GM18870 (cell line): Measurements from ENCODE around the gene AURKAIP1.
"Not testable (repeated sequence)": the region's sequence is repeated elsewhere in the genome, so short reads cannot be mapped to it uniquely, and the experiment has no call there.

Experiments used
- ATAC-seq: cut with Tn5 transposase; IDR thresholded peaks from one replicate; pipeline ENCODE4 v1.9.1; 2021; ENCODE audit warnings: moderate library complexity; ENCODE audit not compliant: unreplicated experiment

The AURKAIP1 gene

DNA sequence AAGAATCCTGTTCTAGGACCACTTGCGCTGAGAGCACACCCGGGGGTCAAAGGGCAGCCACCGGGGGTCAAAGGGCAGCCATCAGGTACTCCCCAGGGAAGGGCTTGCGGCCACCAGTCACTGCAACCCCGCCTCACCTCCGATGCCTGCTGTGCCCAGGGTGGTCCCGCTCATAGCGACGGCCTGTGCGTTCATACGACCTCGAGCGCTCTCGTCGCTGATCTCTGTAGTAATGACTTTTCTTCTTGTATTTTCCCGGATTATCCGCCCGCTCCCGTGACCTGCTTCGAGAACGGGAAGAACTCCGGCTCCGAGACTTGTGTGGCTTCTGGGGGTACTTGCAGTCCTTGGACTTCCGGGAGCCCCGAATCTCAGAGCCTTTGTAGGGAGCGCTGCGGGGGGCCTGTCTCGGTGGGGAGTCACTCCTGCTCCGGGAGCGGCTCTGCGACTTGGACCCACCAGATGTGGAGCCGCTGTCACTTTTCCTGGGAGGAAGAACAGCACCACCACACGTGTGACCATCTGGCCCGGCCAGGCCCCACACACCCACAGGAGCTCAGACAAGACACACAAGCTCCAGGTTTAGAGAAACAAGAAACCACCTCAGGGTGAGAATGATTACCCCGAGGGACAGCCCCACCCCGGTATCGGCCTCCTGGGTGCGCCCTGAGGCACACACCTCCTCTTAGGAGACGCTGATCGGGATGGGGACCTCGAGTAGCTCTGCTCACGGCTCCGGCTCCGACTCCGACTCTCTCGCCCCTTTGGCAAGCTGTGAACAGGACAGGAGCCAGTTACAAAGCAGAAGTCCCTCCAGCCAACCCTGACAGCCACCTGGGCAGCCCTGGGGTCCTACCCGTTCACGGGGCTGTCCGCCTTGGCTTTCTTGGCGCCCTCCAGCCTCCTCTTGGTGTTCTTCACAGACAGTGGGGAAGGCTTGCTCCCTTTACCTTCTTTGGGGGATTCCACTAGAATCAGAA, 12.4 kb upstream of the AURKAIP1 start:
- ATAC-seq: no peak

DNA sequence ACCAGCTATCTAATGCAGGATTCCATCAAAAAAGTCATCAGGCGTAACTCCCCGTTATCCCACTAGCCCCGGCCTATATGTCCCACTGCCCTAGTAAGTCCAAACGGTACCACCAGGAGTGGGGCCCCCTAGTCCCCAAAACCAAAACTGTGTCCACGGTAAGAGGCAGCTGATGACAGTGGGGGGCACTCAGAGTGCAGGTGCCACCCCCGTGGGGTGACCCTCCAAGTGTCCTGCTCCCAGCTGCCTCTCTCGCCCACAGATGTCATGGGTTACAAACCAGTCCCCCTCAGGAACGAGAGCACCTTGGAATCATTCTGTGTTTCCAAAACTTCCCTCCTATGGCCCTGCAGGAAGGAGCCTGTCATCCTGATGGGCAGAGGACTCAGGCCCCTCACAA, 10.9 kb upstream of the AURKAIP1 start:
- no peak for ATAC-seq

DNA sequence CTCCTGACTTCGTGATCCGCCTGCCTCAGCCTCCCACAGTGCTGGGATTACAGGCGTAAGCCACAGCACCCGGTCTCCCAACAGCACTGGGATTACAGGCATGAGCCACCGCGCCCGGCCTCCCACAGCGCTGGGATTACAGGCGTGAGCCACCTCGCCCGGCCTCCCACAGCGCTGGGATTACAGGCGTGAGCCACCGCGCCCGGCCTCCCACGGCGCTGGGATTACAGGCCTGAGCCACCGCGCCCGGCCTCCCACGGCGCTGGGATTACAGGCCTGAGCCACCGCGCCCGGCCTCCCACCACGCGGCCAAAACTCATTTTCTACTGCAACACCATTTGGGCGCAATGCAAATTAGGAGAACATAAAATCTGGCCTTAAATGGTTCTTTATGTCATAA, 10.3 kb upstream of the AURKAIP1 start:
- ATAC-seq: not testable (repeated sequence)

DNA sequence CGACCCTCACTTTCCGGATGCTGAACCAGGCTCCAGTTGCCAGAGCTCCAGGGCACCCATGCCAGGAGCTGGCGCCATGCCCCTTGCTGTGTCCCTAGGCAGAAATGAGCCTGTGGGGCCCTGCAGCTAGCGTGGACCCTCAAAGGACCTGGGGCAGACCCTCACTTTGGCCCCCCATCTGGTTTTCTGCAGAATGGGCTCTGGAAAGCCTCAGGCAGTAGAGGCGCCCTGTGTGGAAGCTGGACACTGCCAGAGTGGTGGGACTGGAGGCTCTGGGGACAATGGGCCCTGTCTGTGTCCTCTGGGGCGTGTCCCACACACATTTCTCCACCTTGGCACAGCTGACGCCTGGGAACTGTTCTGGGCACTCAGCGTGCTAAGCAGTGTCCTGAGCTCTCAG, 6.3 kb upstream of the AURKAIP1 start:
- ATAC-seq: no peak

DNA sequence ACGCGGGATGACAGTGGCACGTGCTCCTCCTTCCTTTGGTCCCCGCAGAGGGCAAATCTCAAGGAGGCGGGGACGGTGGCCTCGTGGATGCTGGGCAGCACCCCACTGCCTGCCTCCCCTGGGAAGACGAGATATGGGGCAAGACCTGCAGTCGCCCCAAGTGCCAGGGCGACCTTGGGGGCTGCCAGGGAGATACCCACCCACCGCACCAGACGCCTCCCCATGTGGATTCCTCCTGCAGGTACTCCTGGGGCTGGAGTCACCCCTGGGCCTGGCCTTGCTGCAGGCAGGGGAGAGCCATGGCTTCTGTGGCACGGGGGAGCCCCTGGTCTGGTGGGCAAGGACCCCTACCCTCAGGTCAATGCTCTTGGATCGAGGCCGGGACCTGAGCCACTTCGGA, 5.9 kb upstream of the AURKAIP1 start:
- no peak for ATAC-seq

DNA sequence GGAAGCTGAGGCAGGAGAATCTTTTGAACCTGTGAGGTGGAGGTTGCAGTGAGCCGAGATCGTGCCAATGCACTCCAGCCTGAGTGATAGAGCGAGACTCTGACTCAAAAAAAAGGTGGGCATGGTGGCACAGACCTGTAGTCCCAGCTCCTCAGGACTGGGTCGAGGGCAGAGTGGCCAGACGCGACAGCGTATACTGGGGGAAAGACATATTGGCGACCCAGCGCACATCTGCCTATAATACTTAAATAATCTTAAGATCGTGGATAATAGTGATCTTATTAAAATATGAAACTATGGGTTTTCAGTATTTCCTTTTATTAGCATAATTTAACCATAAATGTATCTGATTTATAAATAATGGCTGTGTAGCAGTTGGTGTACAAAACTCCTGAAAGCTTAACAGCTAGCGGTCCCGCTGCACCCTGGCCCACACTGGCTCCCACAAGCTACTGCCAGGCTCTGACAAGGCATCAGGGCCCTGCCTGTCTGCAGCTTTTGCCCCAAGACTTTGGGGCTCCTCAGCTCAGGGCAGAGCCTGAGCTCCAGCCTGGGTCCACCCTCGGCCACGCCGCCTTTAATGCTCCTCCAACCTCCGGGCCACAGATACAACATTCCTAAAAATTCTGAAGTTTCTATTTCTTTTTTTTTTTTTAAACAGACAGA, 2.7 kb upstream of the AURKAIP1 start:
- ATAC-seq: no peak

DNA sequence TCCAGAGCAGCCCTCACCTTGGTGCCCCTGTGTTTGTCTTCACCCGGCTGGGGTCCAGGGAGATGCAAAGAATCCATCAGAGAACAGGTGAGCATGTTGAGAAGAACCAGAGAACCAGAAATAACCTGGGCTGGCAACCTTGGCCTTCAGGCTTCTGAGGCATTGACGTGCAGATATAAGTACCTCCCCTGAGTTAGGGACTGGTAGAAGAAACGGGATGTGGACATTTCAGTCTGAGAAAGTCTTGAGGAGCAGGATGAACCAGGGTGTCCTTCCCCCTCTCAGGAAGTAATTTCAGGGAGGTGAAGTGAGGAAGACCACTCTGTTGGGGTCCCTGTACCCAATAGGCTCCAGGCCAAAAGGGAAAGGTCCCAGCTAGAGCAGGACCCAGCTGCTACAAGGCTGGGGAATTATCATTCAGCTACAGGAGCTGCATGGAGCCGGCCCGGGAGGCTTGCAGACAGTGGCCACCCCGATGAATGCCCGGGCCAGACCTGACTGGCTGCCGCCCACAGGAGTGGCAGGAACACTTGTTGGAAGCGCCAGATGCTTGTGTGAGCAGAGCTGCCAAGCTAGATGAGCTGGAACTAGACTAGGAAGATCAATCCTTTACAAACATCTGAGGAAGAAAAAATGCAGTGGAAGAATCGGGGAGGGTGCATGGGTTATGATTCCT, 1.7 kb upstream of the AURKAIP1 start:
- no peak for ATAC-seq

DNA sequence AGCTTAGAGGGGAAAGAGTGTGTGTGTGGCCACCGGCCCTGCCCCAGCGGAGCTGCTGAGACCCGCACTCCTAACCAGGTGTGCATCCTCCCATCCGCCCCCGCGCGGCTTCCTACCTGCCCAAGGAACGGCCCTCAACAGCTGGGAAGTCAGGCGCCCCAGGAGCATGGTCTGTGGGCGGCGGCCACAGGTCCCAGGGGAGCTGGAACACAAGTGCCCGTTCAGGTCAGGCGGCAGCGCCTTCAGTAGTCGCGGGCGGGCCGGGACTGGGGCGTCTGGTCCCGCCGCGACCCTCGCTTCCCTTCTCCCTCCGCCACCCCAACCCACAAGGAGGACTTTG, 448 bp downstream of the AURKAIP1 start:
- ATAC-seq: no peak

DNA sequence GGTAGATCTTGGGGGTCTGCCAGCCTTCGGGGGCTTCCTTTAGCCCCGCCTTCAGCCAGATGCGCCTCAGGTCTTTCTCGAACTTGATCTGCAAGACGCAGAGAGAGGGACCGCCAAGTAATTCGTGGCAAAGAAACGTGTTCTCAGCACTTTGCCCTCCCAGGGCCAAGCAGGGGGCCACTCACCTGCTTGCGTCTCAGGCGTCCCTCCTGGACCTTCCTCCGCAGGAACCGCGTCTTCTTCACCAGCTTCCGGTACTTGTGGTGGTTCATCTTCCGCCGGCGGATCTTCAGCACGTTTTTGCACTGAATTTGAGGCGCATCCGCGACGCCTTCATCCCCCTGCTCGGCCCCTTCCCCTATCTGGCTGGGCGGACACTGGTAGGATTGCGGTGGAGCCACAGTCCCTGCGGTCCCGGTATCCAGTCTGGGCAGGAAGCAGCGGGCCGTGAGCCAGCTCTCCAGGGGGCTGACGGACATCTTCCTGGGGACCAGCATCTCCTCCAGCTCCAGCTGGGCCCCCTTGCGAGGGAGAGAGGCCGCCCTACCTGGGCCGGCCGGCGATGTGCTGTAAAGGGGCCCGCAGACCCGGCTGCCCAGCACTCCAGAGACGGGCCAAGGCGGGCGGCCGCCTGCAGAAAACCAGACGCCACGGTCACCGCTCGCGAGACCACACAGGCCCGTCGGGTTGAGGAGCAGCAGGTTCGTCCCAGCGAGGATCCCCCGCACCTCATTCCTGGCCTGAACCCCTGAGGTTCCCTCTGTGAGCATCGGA, 1.0 kb downstream of the AURKAIP1 start:
- ATAC-seq: no peak

DNA sequence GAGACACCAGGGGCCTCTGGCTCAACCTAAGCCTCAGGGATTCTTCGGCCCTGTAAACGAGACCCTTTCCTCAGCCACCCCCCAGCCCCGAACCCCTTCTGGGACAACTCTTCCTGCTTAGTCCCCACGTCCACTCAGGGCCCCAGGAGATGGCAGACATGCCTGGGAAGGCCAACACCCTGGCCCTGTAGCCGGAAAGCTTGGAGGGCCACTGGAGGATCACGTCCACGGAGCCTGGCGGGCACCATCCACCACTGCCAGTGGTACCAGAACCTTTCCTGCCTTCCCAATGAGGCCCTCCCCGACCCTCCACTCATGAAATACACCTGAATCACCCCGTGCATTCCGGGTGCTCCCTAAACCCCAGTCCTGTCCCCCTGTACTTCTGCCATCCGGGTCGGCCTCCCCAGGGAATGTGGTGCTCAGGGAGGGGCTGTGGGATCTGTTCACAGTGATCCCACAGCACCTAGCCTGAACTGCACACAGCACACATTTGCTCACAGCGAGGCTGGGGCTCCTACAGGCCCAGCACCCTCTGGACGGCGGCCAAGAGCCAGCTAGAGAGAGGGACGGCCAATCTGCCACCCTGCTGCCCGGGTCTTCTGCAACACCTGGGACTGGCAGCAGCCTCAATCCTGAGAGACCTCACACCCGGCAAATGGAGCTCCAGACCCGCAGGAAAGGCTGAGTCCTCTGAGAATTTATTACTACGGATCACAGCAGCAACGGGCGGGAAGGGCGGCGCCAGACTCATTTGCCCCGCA, 1.8 kb downstream of the AURKAIP1 start:
- no peak for ATAC-seq

DNA sequence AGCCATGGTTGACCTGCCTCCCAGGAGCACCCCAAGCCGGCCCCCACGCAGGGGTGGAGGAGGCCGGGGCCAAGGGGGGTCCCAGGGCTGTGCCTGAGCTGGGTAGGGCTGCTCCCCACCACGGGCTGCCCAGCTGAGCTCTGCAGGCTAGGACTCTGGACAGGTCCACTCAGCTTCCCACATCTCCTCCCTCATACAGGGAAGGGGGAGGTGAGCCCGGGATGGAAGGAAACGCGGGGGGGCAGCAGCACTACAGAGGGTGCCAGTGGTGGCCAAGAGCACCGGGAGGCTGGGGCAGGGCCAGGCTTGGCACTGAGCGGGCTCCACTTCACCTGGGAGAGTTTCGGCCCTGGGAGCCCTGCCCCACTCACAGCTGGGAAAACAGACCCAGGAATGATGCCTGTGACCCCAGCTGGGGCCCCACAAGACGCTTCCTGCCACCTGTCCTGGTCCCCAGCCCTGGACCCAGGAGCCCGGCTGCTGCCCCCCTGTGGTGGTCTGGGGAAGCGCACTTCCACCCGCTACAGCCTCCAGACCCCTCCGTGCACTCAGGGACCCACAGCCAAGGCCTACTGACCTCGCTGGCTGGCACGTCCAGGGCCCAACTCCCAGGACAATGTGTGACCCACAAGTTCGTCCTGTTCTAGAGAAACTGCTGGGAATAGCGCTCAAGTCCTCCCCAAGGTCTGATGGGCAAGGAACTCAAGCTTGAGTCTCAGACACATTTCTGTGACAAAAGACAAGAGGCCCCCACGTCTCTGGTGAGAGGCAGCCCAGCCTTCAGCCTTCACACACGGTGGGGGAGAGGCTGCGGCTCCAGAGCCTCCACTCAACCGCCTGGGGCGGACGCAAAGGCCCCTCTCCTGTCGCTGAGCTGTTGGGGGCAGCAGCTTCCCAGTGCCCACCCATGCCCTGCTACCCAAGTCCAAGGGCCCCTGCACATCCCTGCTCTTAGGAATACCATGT, 3.0 kb downstream of the AURKAIP1 start:
- no peak for ATAC-seq

DNA sequence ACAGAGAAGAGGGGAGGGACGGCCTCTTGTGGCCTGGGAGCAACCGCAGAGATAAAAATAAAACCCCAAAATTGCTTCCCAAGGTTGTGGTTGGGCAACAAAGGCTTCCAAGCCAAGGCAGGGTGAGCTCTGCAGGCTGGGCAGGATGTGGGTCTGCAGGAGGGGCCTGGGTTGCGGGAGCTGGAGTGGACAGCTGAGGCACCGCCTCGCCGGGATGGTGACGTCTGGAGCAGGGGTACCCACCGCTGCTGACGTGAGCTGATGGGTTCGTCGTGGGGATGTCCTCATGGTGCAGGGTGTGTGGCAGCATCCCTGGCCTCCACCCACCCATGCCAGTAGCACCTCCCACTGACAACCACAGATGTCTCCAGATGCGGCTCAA, 3.7 kb downstream of the AURKAIP1 start:
- no peak for ATAC-seq

DNA sequence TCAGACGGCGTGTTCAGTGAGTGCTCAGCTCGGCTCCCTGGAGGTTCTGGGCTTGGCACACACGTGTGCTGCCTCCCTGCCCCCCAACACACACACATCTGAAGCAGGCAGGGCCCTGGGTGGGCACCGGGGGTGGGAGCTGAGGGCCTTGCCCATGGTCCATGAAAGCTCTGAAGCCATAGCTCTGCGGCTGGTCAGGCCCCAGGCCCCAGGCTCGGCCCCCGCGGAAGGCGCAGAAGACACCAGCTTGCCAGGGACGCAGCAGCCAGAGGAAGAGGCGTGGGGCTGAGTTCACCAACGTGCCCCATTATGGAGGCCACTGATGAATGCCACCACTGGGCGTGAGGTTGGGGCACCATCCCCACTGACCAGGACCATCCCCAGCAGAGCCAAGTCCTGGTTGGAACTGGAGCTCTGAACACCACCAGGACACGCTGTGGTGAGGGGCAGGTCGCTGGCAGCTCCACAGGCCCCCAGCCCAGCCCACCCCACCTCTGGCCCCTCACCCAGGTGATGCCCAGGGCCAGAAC, 4.2 kb downstream of the AURKAIP1 start:
- ATAC-seq: no peak

DNA sequence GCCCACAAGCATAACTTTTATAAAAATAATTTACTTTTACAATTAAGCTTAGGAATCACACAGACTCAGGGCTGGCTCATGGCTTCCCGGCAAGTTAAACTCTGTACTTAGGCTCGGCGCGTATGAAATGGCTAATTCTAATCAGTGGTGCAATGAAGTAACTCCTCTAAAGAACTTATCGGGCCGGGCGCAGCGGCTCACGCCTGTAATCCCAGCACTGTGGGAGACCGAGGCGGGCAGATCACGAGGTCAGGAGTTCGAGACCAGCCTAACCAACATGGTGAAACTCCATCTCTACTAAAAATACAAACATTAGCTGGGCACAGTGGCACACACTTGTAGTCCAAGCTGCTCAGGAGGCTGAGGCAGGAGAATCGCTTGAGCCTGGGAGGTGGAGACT, 4.9 kb downstream of the AURKAIP1 start:
- ATAC-seq: not testable (repeated sequence)

DNA sequence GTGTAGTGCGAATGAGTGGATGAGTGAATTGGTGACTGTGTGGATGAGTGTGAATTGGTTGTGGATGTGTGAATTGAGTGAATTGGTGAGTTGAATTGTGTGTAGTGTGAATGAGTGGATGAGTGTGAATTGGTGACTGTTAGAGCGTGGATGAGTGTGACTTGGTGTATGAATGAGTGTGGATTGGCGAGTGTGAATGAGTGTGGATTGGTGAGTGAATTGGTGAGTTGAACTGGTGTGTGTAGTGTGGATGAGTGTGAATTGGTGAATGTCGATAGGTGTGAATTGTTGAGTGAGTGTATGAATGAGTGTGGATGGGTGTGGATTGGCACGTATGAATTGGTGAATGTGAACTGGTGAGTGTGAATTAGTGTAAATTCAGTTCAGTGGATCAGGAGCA, 7.7 kb downstream of the AURKAIP1 start:
- no peak for ATAC-seq

DNA sequence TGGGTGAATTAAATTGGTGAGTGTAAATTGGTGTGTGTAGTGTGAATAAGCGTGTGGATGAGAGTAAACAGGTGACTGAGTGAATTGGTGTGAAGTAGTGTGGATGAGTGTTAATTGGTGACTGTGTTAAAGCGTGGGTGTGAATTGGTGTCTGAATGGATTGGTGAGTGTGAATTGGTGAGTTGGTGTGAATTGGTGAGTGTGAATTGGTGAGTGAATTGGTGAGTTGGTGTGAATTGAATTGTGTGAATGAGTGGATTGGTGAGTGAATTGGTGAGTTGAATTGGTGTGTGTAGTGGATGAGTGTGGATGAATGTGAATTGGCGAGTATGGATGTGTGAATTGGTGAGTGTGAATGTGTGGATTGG, 8.3 kb downstream of the AURKAIP1 start:
- no peak for ATAC-seq

DNA sequence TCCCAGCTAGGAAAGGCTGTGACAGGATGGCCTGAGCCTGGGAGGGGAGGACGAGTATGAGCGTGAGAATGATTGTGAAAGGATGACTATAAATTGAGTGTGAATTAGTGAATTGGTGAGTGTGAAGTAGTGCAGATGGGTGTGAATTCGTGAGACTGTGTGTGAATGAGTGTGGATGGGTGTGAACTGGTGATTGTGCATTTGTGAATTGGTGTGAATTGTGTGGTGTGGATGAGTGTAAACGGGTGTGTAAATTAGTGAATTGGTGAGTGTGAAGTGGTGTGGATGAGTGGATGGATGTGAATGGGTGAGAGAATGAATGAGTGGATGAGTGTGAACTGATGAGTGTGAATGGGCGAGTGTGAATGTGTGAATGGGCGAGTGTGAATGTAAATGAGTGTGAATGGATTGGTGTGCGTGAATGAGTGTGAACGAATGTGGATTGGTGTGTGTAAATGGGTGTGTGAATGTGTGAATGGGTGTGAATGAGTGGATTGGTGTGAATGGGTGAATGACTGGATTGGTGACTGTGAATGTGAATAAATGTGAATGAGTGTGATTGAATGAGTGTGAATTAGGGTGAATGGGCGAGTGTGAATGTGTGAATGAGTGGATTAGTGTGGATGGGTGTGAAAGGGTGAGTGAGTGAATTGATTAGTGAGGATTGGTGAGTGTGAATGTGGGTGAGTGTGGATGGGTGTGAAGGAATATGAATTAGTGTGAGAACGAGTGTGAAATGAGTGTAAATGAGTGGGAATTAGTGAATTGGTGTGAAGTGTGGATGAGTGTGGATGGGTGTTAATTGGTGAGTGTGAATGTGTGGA, 8.9 kb downstream of the AURKAIP1 start:
- ATAC-seq: no peak

DNA sequence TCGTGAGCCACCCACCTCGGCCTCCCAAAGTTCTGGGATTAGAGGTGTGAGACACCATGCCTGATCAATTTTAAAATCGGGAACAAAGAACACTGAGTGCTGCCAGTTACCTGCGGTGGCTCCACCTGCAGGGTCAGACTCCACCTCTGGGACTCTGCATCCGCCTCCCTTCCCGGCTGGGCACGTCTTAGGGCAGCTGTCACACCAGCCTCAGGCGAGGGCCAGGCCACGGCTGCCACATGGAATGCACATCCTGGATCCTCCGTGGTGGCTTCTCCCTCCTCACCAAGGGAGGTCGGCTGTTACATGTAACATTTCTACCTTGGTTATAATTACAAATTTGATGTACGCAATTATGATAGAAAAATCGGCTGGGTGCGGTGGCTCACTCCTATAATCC, 10.7 kb downstream of the AURKAIP1 start:
- ATAC-seq: no peak
